Measurements from ENCODE around the gene DENND1A. TPM values are rescaled to one million over a fixed set of nuclear protein-coding genes. Genes with fewer than 3 reads are reported as not detected.

Gene DENND1A
- total RNA-seq, 1 donor from 2014 or later: 48.1 TPM

GRCh38 chr9:123872710-123873109 lies 57.2 kb downstream of the DENND1A start:
- no peaks in the 10 kb centered on the region for H3K9me3 ChIP-seq (ENCODE audit: low read depth)
- H3F3A ChIP-seq (ENCODE audit: low read depth): peaks cover 24% of the 10 kb centered on the region
- H3K27ac ChIP-seq: no peak overlapping the region
- Mint-ChIP-seq H3K27me3 (ENCODE audit: insufficient read depth, low read depth) (peaks cover 7% of the 10 kb centered on the region), H3K4me1 (peaks cover 22% of the 10 kb centered on the region), H3K9me3 (no peaks in the 10 kb centered on the region), H3K36me3 (peaks cover 13% of the 10 kb centered on the region), H3K4me3 (no peak overlapping the region), H3K27ac (no peak overlapping the region)
- no peak overlapping the region for H3K9ac ChIP-seq
- peaks cover 3% of the 10 kb centered on the region for H3K36me3 ChIP-seq
- H3K4me3 ChIP-seq: peak overlapping the region; percentile 1
- peaks cover 44% of the 10 kb centered on the region for H3K79me2 ChIP-seq (ENCODE audit: low read depth)
- peak overlapping the region; percentile 48 for H3K4me2 ChIP-seq
- peaks cover 42% of the 10 kb centered on the region for H3K4me1 ChIP-seq
- no peak for TF ChIP-seq EZH2phosphoT487 (IDR thresholded peaks at IDR 0.05)
- TF ChIP-seq CTCF (IDR thresholded peaks at IDR 0.05): no peak
- no peak for TF ChIP-seq EZH2 (IDR thresholded peaks at IDR 0.05)
- DNase-seq (ENCODE audit: low spot score): peak; percentile 62
- no peak overlapping the region for H2AFZ ChIP-seq (replicated peaks)
- no peaks in the 10 kb centered on the region for H4K20me1 ChIP-seq (ENCODE audit: low read depth)
- H3K27me3 ChIP-seq: no peaks in the 10 kb centered on the region

- peaks cover 11% of the 10 kb centered on the region for H3K27me3 Mint-ChIP-seq (ENCODE audit: insufficient read depth, low read depth)
These were observed 58.1 kb downstream of the DENND1A start for GRCh38 chr9:123871781-123872180.

GRCh38 chr9:123868002-123868401 lies 61.9 kb downstream of the DENND1A start:
- Mint-ChIP-seq H3K9me3 (no peaks in the 10 kb centered on the region), H3K27ac (no peak overlapping the region), H3K4me1 (peaks cover 35% of the 10 kb centered on the region), H3K27me3 (ENCODE audit: insufficient read depth, low read depth) (peaks cover 29% of the 10 kb centered on the region), H3K36me3 (peaks cover 2% of the 10 kb centered on the region), H3K4me3 (no peak overlapping the region)
- Histone ChIP-seq H3K27me3 (peaks cover 8% of the 10 kb centered on the region), H3F3A (ENCODE audit: low read depth) (peaks cover 59% of the 10 kb centered on the region), H2AFZ (replicated peaks) (no peak overlapping the region), H3K9ac (no peak overlapping the region), H3K4me3 (no peak overlapping the region), H3K36me3 (no peaks in the 10 kb centered on the region), H3K4me2 (peak overlapping the region; percentile 80), H3K79me2 (ENCODE audit: low read depth) (peaks cover 53% of the 10 kb centered on the region), H3K4me1 (peaks cover 80% of the 10 kb centered on the region), H4K20me1 (ENCODE audit: low read depth) (no peaks in the 10 kb centered on the region), H3K27ac (peak overlapping the region; percentile 2), H3K9me3 (ENCODE audit: low read depth) (no peaks in the 10 kb centered on the region)
- DNase-seq (ENCODE audit: low spot score): peak; percentile 19
- TF ChIP-seq EZH2phosphoT487 (IDR thresholded peaks at IDR 0.05) (no peak), EZH2 (IDR thresholded peaks at IDR 0.05) (no peak), CTCF (IDR thresholded peaks at IDR 0.05) (no peak)

More at GRCh38 chr9:123871781-123872180, 58.1 kb downstream of the DENND1A start:
- H2AFZ ChIP-seq (replicated peaks): no peak overlapping the region
- H3K27ac ChIP-seq: no peak overlapping the region
- Mint-ChIP-seq H3K4me3 (no peak overlapping the region), H3K9me3 (no peaks in the 10 kb centered on the region), H3K27ac (no peak overlapping the region), H3K36me3 (peaks cover 12% of the 10 kb centered on the region), H3K4me1 (peaks cover 23% of the 10 kb centered on the region)
- H3K4me1 ChIP-seq: peaks cover 51% of the 10 kb centered on the region
- peaks cover 30% of the 10 kb centered on the region for H3F3A ChIP-seq (ENCODE audit: low read depth)
- H3K4me2 ChIP-seq: peak overlapping the region; percentile 48
- peak overlapping the region; percentile 1 for H3K4me3 ChIP-seq
- H3K9ac ChIP-seq: no peak overlapping the region
- peak; percentile 57 for DNase-seq (ENCODE audit: low spot score)
- peaks cover 4% of the 10 kb centered on the region for H3K27me3 ChIP-seq
- H3K9me3 ChIP-seq (ENCODE audit: low read depth): no peaks in the 10 kb centered on the region
- no peaks in the 10 kb centered on the region for H4K20me1 ChIP-seq (ENCODE audit: low read depth)
- H3K79me2 ChIP-seq (ENCODE audit: low read depth): peaks cover 52% of the 10 kb centered on the region
- peaks cover 3% of the 10 kb centered on the region for H3K36me3 ChIP-seq
- TF ChIP-seq EZH2phosphoT487 (IDR thresholded peaks at IDR 0.05) (no peak), CTCF (IDR thresholded peaks at IDR 0.05) (peak; percentile 10), EZH2 (IDR thresholded peaks at IDR 0.05) (no peak)
